AG10803 (cell line): ENCODE data around the gene KRT77.
"Not testable (repeated sequence)": the region's sequence is repeated elsewhere in the genome, so short reads cannot be mapped to it uniquely, and the experiment has no call there.

ENCODE experiments used
- DNase-seq: peaks from one replicate; pipeline ENCODE4 v3.0.0; 2010; ENCODE audit warnings: low read depth
- H3K4me3 ChIP-seq: 2 replicates; pipeline ENCODE4 v1.5.1; 2011; ENCODE audit warnings: mild to moderate bottlenecking, low read length, control low read depth
- CTCF ChIP-seq: conservative IDR thresholded peaks from 2 replicates; pipeline ENCODE4 v1.5.1; 2011; ENCODE audit warnings: mild to moderate bottlenecking, low read length, control low read depth, inconsistent platforms

The KRT77 gene

GRCh38 chr12:52703424-52703823 lies at the start of gene KRT77:
TSS of gene KRT77 (minus strand) at chr12:52703524. CDS start at chr12:52703434, 90 bp downstream.
- DNase-seq: no peak
- no peak within 1 kb of the TSS for H3K4me3 ChIP-seq
- TF ChIP-seq CTCF: no peak

GRCh38 chr12:52752516-52752915 lies 49.2 kb upstream of the KRT77 start:
- no peak for DNase-seq
- H3K4me3 ChIP-seq: no peak overlapping the region
- TF ChIP-seq CTCF: no peak

- H3K4me3 ChIP-seq: no peak overlapping the region
- no peak for DNase-seq
- no peak for TF ChIP-seq CTCF
Measured at GRCh38 chr12:52751795-52752194, 48.5 kb upstream of the KRT77 start.

- DNase-seq, H3K4me3 ChIP-seq: not testable (repeated sequence)
Measured at GRCh38 chr12:52750532-52750931, 47.2 kb upstream of the KRT77 start.

- no peak for TF ChIP-seq CTCF
- H3K4me3 ChIP-seq: no peak overlapping the region
- no peak for DNase-seq
Measured at GRCh38 chr12:52749827-52750226, 46.5 kb upstream of the KRT77 start.

- no peak overlapping the region for H3K4me3 ChIP-seq
- no peak for DNase-seq
- no peak for TF ChIP-seq CTCF
Measured at GRCh38 chr12:52748578-52748977, 45.3 kb upstream of the KRT77 start.

DNA sequence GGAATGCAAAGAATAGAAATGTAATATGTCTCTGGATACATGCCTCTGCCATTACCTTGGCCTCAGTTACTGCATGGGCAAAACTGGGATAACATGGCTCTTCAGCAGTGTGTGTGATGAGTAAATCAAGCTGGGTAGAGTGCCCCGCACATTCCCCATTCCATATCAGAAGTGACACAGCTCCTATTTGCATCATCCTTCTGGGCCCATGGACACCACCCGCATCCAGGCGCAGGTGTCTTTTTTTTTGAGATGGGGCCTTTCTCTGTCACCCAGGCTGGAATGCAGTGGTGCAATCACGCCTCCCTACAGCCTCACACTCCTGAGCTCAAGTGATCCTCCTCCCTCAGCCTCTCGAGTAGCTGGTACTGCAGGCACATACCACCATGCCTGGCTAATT lies 42.2 kb upstream of the KRT77 start:
- no peak overlapping the region for H3K4me3 ChIP-seq
- no peak for TF ChIP-seq CTCF
- DNase-seq: no peak
